Measurements from ENCODE around the gene CSRP1.

DNA sequence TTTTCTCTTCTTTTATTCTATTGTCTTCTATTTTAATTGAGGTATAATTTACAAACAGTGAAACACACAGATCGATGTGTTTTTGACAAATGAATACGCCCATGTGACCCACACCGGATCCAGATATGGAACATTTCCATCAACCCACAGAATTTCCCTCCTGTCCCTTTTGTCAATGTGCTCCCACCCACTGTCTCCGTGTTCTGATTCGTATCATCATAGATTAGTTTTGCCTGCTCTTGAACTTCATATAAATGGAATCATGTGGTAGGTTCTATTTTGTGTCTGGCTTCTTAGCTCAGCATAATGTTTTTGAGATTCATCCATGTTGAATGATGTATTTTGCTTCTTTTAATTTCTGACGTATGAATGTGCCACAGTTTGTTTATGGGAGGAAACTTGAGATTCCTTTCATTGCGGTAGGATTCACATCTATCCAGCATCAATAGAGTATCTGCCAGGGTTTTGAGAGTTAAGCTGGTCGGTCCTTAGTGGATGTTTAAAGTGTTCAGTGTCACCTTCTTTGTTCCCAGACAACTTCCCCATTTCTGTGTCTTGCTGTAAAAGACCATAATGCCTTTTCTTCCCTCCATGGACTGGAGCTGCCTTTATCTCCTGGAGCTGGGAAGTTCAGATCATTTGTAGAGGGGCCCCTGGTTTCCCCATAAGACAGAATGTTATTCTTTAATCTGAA lies 46.7 kb upstream of the CSRP1 start:
- TF ChIP-seq, protein P1, sequence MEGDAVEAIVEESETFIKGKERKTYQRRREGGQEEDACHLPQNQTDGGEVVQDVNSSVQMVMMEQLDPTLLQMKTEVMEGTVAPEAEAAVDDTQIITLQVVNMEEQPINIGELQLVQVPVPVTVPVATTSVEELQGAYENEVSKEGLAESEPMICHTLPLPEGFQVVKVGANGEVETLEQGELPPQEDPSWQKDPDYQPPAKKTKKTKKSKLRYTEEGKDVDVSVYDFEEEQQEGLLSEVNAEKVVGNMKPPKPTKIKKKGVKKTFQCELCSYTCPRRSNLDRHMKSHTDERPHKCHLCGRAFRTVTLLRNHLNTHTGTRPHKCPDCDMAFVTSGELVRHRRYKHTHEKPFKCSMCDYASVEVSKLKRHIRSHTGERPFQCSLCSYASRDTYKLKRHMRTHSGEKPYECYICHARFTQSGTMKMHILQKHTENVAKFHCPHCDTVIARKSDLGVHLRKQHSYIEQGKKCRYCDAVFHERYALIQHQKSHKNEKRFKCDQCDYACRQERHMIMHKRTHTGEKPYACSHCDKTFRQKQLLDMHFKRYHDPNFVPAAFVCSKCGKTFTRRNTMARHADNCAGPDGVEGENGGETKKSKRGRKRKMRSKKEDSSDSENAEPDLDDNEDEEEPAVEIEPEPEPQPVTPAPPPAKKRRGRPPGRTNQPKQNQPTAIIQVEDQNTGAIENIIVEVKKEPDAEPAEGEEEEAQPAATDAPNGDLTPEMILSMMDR (IDR thresholded peaks at IDR 0.05), result no peak
- no peak for TF ChIP-seq POLR2A (IDR thresholded peaks at IDR 0.05)

All from right lobe of liver (tissue), 4 donors.